GM18498 (cell line): ENCODE measurements around the gene DCPS.

Experiments used
- ATAC-seq: cut with Tn5 transposase; IDR thresholded peaks from one replicate; pipeline ENCODE4 v1.9.1; 2021; ENCODE audit warnings: mild to moderate bottlenecking, moderate library complexity; ENCODE audit not compliant: unreplicated experiment

DCPS gene

GRCh38 chr11:126328001-126328390 lies 24.1 kb downstream of the DCPS start:
- no peak for ATAC-seq

GRCh38 chr11:126328444-126328843 lies 24.6 kb downstream of the DCPS start:
- no peak for ATAC-seq

- no peak for ATAC-seq
Measured at GRCh38 chr11:126328938-126329643, 25.2 kb downstream of the DCPS start.

GRCh38 chr11:126329644-126330211 lies 25.9 kb downstream of the DCPS start:
- ATAC-seq, result no peak

GRCh38 chr11:126331286-126331685 lies 27.4 kb downstream of the DCPS start:
- ATAC-seq, result no peak

- ATAC-seq, result no peak
Measured at GRCh38 chr11:126332221-126332711, 28.4 kb downstream of the DCPS start.

- ATAC-seq, result no peak
Measured at GRCh38 chr11:126333142-126333541, 29.3 kb downstream of the DCPS start.

- ATAC-seq, result no peak
Measured at GRCh38 chr11:126334659-126335462, 31.0 kb downstream of the DCPS start.

- ATAC-seq, result no peak
Measured at GRCh38 chr11:126335463-126335760, 31.6 kb downstream of the DCPS start.

GRCh38 chr11:126336138-126336541 lies 32.3 kb downstream of the DCPS start:
- no peak for ATAC-seq

GRCh38 chr11:126336671-126337101 lies 32.8 kb downstream of the DCPS start:
- ATAC-seq, result no peak

GRCh38 chr11:126337126-126337473 lies 33.2 kb downstream of the DCPS start:
- no peak for ATAC-seq

- no peak for ATAC-seq
Measured at GRCh38 chr11:126337474-126338241, 33.8 kb downstream of the DCPS start.

GRCh38 chr11:126338346-126339055 lies 34.6 kb downstream of the DCPS start:
- ATAC-seq, result no peak

GRCh38 chr11:126339073-126339862 lies 35.4 kb downstream of the DCPS start:
- ATAC-seq, result no peak

- no peak for ATAC-seq
Measured at GRCh38 chr11:126339863-126340434, 36.1 kb downstream of the DCPS start.

- ATAC-seq, result no peak
Measured at GRCh38 chr11:126340960-126341606, 37.2 kb downstream of the DCPS start.

GRCh38 chr11:126341760-126342161 lies 37.9 kb downstream of the DCPS start:
- no peak for ATAC-seq

- no peak for ATAC-seq
Measured at GRCh38 chr11:126343051-126343450, 39.2 kb downstream of the DCPS start.
